Loucy (cell line): ENCODE measurements around the gene ZNF101.
"Not testable (repeated sequence)": the region's sequence is repeated elsewhere in the genome, so short reads cannot be mapped to it uniquely, and the experiment has no call there.

ENCODE experiments used
- CTCF ChIP-seq: fragments of 200-600 bp; sonication (generic); conservative IDR thresholded peaks from 2 replicates; pipeline ENCODE4 v1.5.1; 2014; ENCODE audit warnings: mild to moderate bottlenecking, antibody characterized with exemption, low read length
- EZH2phosphoT487 ChIP-seq: fragments of 200-600 bp; IDR thresholded peaks from 2 replicates; pipeline ENCODE4 v1.6.1; 2018; ENCODE audit warnings: antibody characterized with exemption, mild to moderate bottlenecking, moderate library complexity, borderline replicate concordance

- not testable (repeated sequence) for TF ChIP-seq CTCF, EZH2phosphoT487
Observed at GRCh38 chr19:19686119-19686518, 17.5 kb downstream of the ZNF101 start.
